Superior temporal gyrus (tissue), 1 donor: ENCODE data around the gene SERPIND1.
"Not testable (repeated sequence)": the region's sequence is repeated elsewhere in the genome, so short reads cannot be mapped to it uniquely, and the experiment has no call there.

Experiments
- DNase-seq: peaks from one replicate; pipeline ENCODE4 v3.0.0-alpha.2; 2016; ENCODE audit errors: extremely low spot score

SERPIND1 gene

DNA sequence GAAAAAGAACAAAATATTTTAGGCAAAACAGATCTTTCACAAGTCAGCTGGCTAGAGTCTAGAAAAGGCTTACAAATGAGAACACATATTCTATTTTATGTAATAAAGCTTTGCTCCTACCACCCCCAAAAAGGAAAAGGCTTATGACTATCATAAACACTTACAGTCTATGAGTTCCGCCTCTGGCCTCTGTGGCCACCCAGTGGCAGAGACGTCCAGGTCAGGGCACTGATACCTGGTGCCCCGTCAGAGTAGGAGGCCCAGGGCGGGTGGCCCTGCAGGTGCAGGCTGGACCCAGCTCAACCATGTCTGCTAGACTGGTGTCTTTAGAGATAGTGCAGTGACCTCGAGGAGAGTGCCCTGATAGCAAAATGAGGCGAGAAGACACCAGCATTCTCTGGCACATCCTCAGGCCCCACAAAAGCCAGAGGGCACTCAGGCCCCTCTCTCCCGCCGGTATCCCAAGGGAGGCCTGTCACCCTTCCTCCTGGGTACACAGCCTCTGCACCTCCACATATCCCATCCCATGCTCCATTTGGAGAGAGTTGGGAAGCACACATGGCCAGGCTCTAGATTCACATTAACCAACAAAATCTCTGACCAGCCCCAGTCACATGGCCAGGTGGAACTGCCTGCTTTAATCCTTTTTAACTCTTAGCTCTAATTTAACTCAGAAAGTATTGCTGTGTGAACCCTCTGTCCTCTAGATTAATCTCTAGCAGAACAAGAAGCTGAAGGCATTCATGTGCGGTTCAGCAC, 27.3 kb upstream of the SERPIND1 start:
- DNase-seq: no peak

DNA sequence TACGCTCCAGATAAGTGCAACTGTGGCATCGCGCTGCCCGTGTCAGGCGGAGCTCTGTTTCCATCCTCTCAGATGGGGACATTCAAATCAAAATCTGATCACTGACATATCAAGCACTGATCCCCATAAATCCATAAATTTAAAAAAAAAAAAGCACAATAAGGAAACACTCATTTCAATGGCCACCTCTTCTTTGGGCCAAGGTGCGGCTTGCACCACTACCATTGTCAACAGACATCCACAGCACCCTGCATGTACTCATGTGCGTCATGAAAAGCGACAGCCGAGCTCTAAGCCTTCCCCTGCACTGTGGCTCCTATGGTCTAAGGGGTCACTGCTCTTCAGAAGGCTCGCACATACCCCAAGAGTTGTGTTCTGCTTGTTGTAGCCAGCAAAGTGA, 26.7 kb upstream of the SERPIND1 start:
- no peak for DNase-seq

- no peak for DNase-seq
These were observed 25.8 kb upstream of the SERPIND1 start for GRCh38 chr22:20748082-20748481.

- peak; percentile 67 for DNase-seq
These were observed 25.0 kb upstream of the SERPIND1 start for GRCh38 chr22:20748731-20749428.

- DNase-seq: no peak
These were observed 24.5 kb upstream of the SERPIND1 start for GRCh38 chr22:20749453-20749852.

DNA sequence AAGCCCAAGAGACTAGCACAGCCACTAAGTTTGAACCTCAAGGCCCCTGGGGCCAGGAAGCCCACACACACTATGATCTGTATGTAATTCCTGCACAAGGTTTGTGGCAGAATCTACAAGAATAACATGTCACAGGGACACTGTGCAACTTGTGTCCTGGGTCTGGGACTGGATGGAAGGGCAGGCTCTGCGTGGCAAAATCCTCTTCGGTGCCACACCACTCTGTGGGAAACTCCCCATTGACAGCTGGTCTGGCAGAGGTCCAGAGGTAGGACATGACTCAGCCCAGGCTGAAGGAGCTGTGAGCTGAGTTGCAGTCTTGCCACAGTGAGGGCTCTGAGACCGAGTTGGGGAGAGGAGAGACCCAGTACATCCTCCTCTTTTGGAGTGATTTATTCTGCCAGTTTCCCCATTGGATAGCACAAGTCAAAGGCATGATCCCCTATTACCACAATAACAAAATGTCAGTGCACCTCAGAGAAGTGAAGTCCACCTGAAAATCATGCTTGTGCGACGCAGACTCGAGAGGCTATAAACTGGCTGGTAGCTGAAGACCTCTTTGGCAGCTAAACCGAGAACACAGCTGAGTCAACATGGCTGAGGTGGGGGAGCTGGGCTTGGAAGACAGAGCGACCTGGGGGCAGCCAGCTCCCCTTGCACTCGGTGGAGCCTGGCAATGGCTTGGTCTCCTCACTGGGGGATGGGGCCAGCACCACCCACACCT, 23.3 kb upstream of the SERPIND1 start:
- DNase-seq: peak; percentile 77

- DNase-seq: no peak
These were observed 22.6 kb upstream of the SERPIND1 start for GRCh38 chr22:20751185-20751851.

- DNase-seq: no peak
These were observed 21.7 kb upstream of the SERPIND1 start for GRCh38 chr22:20752104-20752741.

DNA sequence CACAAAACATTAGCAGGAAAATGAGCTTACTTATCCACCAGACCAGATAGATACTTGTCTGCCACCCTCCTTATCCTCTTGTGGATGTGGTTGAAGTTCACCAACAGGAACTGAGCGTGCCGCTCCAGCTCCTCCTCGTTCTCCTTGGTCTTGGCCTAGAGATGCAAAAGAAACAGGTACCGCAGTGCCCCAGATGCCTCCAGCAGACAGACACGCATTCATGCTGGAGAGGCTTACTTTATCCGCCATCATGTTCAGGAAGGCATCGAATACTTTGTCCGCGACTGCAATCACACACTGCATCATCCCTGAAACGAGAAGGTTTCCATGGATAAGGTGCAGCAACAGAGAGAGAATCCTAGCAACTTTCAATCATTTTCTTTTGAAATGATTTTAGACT, 21.0 kb upstream of the SERPIND1 start:
- DNase-seq: no peak

DNA sequence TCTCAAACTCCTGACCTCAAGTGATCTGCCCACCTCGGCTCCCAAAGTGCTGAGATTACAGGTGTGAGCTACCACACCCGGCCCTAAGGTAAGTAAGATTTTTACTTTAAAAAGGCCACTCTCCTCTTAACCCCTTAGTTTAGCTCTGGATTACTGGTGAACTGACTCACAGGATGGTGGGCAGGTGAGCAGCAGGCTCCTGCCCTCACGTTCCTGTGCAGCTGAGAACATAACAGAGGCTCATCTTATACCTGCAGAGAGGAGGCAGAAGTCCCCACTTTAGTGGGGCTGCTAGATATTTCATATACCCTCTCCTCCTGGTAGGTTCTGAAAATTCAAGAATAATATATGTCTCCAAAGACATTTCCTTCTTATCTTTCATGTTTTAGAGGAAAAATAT, 17.1 kb upstream of the SERPIND1 start:
- DNase-seq: no peak

GRCh38 chr22:20758688-20759087, 15.2 kb upstream of the SERPIND1 start:
- DNase-seq: no peak

DNA sequence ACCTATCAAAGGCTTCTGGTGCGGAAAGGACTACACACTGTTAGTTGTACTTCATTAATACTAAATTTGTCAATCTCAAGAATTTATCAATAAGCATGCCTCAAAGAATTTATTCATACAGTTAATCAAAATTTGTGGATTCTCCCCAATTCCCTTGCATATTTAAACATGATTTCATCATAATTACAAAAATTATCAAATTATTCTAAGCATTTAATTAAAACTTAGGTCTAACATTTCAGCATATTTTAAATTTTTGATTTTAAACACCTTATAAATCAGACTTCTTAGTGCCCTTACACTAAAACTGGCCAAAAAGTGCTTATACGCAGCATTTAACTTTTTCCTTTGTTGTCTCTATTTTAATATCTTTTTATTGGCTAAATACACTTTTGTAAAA, 13.8 kb upstream of the SERPIND1 start:
- no peak for DNase-seq

DNA sequence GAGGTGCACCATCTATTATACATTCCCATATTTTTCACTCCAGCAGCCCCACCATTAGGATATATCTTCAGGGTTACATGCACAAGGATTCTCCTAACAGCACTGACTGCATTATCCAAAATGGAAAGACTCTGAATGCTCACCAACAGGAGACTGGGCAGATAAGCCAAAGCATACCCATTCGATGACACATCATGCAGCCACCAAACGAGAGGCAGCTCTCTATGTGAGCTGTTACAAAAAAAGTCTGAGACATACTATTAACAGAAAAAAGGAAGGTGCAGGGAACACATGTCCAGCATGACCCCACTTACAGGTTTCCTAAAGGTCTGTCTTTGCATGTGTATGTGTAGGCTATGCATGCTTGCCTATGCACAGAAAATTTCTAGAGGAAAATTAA, 12.4 kb upstream of the SERPIND1 start:
- no peak for DNase-seq

GRCh38 chr22:20762233-20762796, 11.6 kb upstream of the SERPIND1 start:
- DNase-seq: no peak

DNA sequence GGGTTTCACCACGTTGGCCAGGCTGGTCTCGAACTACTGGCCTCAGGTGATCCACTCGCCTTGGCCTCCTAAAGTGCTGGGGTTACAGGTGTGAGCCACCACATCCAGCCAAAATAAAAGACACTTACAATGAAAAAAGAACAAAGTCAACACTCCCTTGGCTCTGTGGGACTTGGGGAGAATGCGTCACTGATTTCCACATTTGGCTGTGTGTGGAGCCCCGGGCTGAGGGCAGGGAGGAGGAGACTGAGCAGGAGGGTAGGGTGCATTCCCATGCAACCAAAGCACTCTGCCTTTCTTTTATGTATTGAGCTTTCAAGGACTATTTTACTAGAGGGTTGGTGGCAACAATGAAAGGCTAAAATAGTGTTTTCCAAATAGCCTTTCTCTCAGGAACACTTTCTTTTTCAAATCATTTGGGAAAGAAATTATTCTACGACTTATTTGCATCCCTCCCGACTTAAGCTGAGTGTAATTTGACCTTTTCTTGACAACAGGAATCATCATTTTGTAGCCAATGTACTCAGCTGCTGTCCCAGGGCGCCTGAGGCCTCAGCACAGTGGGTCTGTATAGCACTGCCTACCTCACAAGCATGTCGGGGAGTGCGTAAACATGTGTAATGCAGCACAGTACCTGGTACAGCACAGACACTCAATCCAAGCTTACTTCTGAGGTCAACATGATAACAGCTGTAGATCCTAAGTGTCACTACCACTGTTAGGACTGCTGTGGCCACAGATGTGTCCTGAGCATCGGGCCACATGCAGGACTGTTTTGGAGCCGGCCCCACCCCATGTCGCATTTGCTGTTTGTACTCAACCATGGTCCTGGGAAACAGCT, 10.1 kb upstream of the SERPIND1 start:
- no peak for DNase-seq

DNA sequence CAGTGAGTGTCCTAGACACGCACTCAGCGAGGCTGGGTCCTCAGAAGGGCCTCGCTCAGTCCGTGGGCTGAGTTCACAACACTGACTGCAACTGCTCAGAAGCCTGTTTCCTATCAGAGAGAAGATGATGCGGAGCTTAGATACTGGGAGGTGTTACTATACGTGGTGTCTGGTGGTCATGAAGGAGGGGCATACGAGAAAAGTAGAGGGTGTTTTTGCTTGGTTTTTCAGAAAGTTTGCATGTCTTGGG, 9.5 kb upstream of the SERPIND1 start:
- DNase-seq: no peak

DNA sequence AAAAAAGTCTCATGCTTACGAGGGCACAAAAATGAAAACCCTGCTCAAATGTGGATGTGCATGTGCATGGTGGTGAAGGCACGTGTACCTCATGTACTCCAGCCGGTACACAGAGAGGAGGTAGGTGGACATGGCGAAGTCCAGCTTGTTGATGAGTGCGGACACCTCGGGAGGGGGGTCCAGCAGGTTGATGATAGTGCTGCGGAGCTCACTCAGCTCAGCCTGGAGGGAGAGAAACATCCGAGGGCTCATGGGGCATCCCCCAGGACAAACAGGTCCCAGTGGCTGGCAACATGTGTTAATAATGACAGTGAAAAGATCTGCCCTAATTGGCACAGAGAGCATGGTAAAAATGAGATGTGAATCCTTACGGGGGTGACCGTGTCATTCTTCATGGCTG, 9.2 kb upstream of the SERPIND1 start:
- DNase-seq: no peak

DNA sequence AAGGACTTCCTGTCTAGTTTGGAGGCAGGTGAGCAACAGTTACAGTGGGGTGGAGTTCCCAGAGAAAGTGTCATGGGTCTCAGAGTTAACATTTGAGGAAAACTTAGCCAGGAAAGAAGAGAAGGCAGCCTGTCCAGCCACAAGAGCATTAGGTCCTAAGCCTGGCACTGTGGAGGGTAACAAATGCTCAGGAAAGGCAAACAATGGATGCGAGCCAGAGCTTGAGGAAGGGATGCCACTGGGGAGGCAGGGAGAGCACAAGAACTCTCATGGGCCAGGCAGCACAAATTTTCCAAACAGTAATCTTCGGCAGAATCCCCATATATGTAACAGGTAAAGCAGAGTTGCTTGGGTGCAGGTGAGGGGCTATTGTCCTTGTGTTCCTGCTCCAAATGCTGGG, 8.0 kb upstream of the SERPIND1 start:
- no peak for DNase-seq

DNA sequence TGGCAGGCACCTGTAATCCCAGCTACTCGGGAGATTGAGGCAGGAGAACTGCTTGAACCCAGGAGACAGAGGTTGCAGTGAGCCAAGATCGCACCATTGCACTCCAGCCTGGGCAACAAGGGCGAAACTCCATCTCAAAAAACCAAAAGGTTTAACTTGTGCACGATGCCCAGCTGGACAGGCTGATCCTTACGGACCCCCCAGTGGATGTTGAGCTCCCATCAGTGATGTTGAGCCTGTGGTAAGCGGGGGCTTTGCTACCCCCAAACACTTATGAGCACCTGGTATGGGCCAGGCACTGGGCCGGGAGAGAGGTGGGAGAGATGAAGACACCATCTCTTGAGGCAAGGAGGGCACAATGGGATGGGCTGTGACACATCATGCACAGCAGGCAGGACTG, 7.4 kb upstream of the SERPIND1 start:
- DNase-seq: no peak

DNA sequence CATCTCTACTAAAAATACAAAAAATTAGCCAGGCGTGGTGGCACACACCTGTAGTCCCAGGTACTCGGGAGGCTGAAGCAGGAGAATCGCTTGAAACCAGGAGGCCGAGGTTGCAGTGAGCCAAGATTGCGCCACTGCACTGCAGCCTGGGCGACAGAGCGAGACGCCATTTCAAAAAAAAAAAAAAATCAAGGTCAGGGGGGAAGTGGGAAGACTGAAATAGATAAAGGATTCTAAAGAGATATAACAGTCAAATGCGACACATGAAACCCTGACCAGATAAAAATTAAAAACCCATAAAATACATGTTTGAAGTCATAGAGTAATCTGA, 4.5 kb upstream of the SERPIND1 start:
- DNase-seq: not testable (repeated sequence)
